ENCODE results near the gene CES2.
A peak's percentile ranks its signal among the peaks of the same experiment; 100 is the strongest.
"Not testable (repeated sequence)": the region's sequence is repeated elsewhere in the genome, so short reads cannot be mapped to it uniquely, and the experiment has no call there.

Gene CES2

DNA sequence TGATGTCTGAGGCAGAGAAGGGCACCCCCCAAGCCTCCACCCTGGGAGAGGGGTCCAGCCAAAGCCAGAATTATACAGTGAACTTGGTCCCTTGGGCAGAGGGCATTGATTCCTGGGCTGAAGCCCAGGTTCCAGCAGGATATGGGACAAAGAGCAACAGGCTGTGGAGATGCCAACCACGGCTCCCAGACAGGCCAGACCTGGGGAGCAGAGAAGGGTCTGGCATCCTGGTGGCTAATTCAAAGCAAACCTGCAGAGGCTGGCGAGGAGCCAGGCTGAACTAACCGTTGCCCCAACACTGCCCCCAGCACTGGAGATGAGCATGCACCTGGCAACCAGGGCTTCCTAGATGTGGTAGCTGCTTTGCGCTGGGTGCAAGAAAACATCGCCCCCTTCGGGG is 28.7 kb downstream of the CES2 start:
- Histone ChIP-seq H4K20me1 (no peaks in the 10 kb centered on the region), H3K27ac (no peak overlapping the region), H3K9me3 (replicated peaks in 1 of 11) (no peaks in the 10 kb centered on the region), H3K27me3 (no peaks in the 10 kb centered on the region; a peak in 1 of 22 replicates), H3K4me1 (peaks cover 31 to 48% (median 41%) of the 10 kb centered on the region in 10 experiments), H3K36me3 (no peaks in the 10 kb centered on the region), H3K4me2 (peak overlapping the region in 1 of 11 experiments; percentile 82; a peak in 1 of 22 replicates), H3K9ac (no peak overlapping the region), H3K4me3 (no peak overlapping the region)
- TF ChIP-seq Cebpa-rat (IDR thresholded peaks at IDR 0.05) = no peak

DNA sequence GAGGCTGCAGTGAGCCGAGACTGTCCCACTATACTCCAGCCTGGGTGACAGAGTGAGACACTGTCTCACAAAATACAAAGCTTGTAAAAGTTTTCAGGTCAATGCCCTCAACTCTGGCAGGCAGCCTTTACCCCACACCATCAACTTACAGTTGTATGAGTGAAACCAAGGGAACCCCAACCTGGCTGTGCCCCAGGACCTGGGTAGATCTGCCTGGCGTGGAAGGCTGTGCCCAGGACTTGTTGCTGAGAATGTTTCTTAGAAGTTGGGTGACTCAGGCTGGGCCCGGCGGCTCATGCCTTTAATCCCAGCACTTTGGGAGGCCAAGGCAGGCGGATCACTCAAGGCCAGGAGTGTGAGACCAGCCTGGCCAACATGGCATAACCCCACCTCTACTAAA is 33.5 kb downstream of the CES2 start:
- no peak overlapping the region for H3K9ac ChIP-seq
- H3K36me3 ChIP-seq = no peaks in the 10 kb centered on the region
- no peak for TF ChIP-seq Cebpa-rat (IDR thresholded peaks at IDR 0.05)
- H3K4me2 ChIP-seq = no peak overlapping the region
- no peaks in the 10 kb centered on the region; a peak in 1 of 22 replicates for H3K27me3 ChIP-seq
- no peak overlapping the region for H3K4me3 ChIP-seq
- H4K20me1 ChIP-seq = no peaks in the 10 kb centered on the region
- no peaks in the 10 kb centered on the region for H3K9me3 ChIP-seq (replicated peaks in 1 of 11)
- H3K4me1 ChIP-seq = peaks cover 0 to under 1% (median 0%) of the 10 kb centered on the region in 10 experiments; a peak in 1 of 20 replicates
- H3K27ac ChIP-seq = no peak overlapping the region

DNA sequence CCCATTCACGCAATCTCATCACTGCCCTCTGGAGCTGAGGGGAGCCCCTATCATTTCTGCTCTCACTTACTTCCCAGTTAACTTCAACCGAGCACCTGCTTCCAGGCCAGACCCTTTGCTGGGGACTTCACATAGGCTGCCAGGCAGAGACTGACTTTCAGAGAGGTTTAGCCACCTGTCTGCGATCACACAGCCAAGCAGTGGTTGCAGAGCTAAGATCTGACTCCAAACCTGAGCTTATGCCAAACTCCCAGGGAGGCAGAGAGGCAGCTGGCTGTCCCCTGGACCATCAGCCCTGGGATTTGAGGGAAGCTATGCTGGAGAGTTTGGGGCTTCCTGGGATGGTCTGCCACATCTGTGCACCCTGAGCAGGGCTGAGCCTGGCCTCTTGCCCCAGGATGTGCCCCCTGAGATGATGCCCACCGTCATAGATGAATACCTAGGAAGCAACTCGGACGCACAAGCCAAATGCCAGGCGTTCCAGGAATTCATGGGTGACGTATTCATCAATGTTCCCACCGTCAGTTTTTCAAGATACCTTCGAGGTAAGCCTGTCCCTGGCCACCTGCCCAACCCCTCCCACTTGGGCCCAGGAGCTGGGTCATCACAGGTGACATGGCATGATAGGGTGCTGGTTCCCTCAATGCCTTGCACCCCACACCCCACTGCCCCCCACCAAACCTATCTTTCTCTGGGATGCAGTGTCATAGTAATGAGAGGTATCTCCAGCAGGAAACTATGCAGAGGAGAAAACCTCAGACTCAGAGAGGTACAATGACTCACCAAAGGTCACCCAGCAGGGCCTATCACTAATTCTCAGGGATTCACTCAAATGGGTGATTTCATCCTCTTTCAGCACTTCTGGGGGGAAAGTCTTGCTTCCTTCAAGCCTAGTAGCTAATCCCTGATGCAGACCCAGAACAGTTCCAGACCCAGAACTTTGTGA is 35.7 kb downstream of the CES2 start:
- no peak for TF ChIP-seq Cebpa-rat (IDR thresholded peaks at IDR 0.05)
- Histone ChIP-seq H3K27me3 (no peaks in the 10 kb centered on the region), H3K9ac (no peak overlapping the region), H3K9me3 (replicated peaks in 1 of 11) (no peaks in the 10 kb centered on the region), H3K27ac (no peak overlapping the region), H3K4me3 (no peak overlapping the region), H3K36me3 (no peaks in the 10 kb centered on the region), H3K4me1 (peaks cover 0 to 9% (median 6%) of the 10 kb centered on the region in 10 experiments; a peak in 7 of 20 replicates), H4K20me1 (no peaks in the 10 kb centered on the region), H3K4me2 (no peak overlapping the region)

DNA sequence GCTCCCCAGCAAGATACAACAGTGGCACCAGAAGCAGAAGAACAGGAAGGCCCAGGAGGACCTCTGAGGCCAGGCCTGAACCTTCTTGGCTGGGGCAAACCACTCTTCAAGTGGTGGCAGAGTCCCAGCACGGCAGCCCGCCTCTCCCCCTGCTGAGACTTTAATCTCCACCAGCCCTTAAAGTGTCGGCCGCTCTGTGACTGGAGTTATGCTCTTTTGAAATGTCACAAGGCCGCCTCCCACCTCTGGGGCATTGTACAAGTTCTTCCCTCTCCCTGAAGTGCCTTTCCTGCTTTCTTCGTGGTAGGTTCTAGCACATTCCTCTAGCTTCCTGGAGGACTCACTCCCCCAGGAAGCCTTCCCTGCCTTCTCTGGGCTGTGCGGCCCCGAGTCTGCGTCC is 37.7 kb downstream of the CES2 start:
- no peak overlapping the region for H3K4me3 ChIP-seq
- H3K4me1 ChIP-seq = peaks cover 16 to 26% (median 24%) of the 10 kb centered on the region in 10 experiments
- no peaks in the 10 kb centered on the region for H3K9me3 ChIP-seq (replicated peaks in 1 of 11)
- TF ChIP-seq Cebpa-rat (IDR thresholded peaks at IDR 0.05) = no peak
- no peak overlapping the region for H3K27ac ChIP-seq
- no peak overlapping the region; a peak in 1 of 22 replicates for H3K9ac ChIP-seq
- no peaks in the 10 kb centered on the region for H4K20me1 ChIP-seq
- no peak overlapping the region for H3K4me2 ChIP-seq
- no peaks in the 10 kb centered on the region for H3K36me3 ChIP-seq
- H3K27me3 ChIP-seq = no peaks in the 10 kb centered on the region

DNA sequence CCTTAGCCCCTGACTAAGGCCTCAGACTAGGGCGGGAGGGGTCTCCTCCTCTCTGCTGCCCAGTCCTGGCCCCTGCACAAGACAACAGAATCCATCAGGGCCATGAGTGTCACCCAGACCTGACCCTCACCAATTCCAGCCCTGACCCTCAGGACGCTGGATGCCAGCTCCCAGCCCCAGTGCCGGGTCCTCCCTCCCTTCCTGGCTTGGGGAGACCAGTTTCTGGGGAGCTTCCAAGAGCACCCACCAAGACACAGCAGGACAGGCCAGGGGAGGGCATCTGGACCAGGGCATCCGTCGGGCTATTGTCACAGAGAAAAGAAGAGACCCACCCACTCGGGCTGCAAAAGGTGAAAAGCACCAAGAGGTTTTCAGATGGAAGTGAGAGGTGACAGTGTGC is 38.4 kb downstream of the CES2 start:
- no peaks in the 10 kb centered on the region for H3K9me3 ChIP-seq (replicated peaks in 1 of 11)
- no peak overlapping the region for H3K9ac ChIP-seq
- no peaks in the 10 kb centered on the region for H3K36me3 ChIP-seq
- H3K27me3 ChIP-seq = no peaks in the 10 kb centered on the region
- TF ChIP-seq Cebpa-rat (IDR thresholded peaks at IDR 0.05) = no peak
- no peak overlapping the region for H3K4me2 ChIP-seq
- H3K27ac ChIP-seq = no peak overlapping the region
- no peaks in the 10 kb centered on the region for H4K20me1 ChIP-seq
- no peak overlapping the region for H3K4me3 ChIP-seq
- peaks cover 23 to 34% (median 30%) of the 10 kb centered on the region in 10 experiments for H3K4me1 ChIP-seq

DNA sequence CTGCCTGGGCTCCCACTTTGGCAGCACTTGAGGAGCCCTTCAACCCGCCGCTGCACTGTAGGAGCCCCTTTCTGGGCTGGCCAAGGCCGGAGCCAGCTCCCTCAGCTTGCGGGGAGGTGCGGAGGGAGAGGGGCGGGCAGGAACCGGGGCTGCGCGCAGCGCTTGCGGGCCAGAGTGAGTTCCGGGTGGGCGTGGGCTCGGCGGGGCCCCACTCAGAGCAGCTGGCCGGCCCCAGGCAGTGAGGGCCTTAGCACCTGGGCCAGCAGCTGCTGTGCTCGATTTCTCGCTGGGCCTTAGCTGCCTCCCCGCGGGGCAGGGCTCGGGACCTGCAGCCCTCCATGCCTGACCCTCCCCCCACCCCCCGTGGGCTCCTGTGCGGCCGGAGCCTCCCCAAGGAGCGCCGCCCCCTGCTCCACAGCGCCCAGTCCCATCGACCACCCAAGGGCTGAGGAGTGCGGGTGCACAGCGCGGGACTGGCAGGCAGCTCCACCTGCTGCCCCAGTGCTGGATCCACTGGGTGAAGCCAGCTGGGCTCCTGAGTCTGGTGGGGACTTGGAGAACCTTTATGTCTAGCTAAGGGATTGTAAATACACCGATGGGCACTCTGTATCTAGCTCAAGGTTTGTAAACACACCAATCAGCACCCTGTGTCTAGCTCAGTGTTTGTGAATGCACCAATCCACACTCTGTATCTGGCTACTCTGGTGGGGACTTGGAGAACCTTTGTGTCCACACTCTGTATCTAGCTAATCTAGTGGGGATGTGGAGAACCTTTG is 39.0 kb downstream of the CES2 start:
- not testable (repeated sequence) for H3K27me3 ChIP-seq; H3K9me3 ChIP-seq (replicated peaks in 1 of 11); H3K27ac ChIP-seq; H4K20me1 ChIP-seq; H3K9ac ChIP-seq; H3K36me3 ChIP-seq; H3K4me3 ChIP-seq
- 0 out of 22 replicates have a peak overlapping the region, but pooled peaks of 1 of the 11 experiments have one; percentile 11 for H3K4me2 ChIP-seq
- peaks cover 29 to 40% (median 36%) of the 10 kb centered on the region in 10 experiments for H3K4me1 ChIP-seq

DNA sequence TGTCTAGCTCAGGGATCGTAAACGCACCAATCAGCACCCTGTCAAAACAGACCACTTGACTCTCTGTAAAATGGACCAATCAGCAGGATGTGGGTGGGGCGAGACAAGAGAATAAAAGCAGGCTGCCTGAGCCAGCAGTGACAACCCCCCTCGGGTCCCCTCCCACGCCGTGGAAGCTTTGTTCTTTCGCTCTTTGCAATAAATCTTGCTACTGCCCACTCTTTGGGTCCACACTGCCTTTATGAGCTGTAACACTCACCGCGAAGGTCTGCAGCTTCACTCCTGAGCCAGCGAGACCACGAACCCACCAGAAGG is 39.6 kb downstream of the CES2 start:
- H3K36me3 ChIP-seq, H3K4me3 ChIP-seq: not testable (repeated sequence)

DNA sequence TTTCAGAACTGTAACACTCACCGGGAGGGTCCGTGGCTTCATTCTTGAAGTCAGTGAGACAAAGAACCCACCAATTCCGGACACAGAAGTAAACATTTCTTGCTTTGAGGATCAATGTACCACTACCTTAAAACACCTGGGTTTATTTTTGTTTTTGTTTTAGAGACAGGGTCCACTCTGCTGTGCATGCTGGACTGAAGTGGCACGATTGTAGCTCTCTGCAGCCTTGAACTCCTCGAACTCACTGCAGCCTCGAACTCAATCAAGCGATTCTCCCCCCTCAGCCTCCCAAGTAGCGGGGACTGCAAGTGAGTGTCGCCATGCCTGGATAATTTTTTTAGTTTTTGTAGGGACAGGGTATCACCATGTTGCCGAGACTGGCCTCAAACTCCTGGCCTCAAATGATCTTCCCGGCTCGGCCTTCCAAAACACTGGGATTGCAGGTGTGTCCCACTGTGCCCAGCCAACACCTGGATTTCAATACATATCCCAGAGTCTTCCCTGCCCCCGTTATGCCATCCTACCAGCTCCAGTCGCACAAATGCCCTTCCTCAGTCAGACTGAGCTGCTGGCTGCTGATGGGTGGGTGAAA is 40.1 kb downstream of the CES2 start:
- H3K4me3 ChIP-seq = no peak overlapping the region
- peaks cover 29 to 40% (median 39%) of the 10 kb centered on the region in 10 experiments for H3K4me1 ChIP-seq
- no peaks in the 10 kb centered on the region for H3K27me3 ChIP-seq
- no peaks in the 10 kb centered on the region for H3K36me3 ChIP-seq
- H4K20me1 ChIP-seq = 0 out of 22 replicates have a peak, but pooled peaks cover 0 to 7% (median 0%) of the 10 kb centered on the region in 11 experiments
- peak overlapping the region in 4 of 11 experiments; percentile 11 to 67 (median 15); a peak in 2 of 22 replicates for H3K4me2 ChIP-seq
- no peak for TF ChIP-seq Cebpa-rat (IDR thresholded peaks at IDR 0.05)
- no peak overlapping the region for H3K27ac ChIP-seq
- H3K9me3 ChIP-seq (replicated peaks in 1 of 11) = no peaks in the 10 kb centered on the region
- no peak overlapping the region for H3K9ac ChIP-seq

More for the DNA sequence above, 39.6 kb downstream of the CES2 start:
- H3K9me3 ChIP-seq (replicated peaks in 1 of 11); H3K9ac ChIP-seq; H3K27me3 ChIP-seq; H3K27ac ChIP-seq; H4K20me1 ChIP-seq: not testable (repeated sequence)
- Histone ChIP-seq H3K4me2 (peak overlapping the region in 2 of 11 experiments; percentile 11 to 18; a peak in 1 of 22 replicates), H3K4me1 (peaks cover 29 to 40% (median 39%) of the 10 kb centered on the region in 10 experiments)

DNA sequence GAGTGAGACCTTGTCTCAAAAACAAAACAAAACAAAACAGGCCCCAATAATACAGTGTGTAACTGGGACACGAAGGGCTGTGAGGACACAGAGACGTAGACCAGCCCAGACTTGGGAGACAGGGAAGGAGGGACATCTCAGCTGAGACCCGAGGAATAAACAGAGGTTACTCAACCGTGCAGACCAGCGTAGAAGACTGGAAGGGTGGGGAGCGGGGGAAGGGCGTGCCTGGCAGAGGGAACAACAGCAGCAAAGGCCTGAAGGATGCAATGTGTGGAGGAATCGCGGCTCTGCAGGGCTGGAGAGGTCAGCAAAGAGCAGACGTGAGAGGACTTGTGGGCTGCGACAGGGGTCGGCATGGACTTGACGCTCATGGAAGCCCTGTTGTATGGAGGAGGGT is 41.4 kb downstream of the CES2 start:
- no peaks in the 10 kb centered on the region for H3K9me3 ChIP-seq (replicated peaks in 1 of 11)
- peaks cover 29 to 40% (median 39%) of the 10 kb centered on the region in 10 experiments for H3K4me1 ChIP-seq
- no peak overlapping the region for H3K4me3 ChIP-seq
- H3K4me2 ChIP-seq = peak overlapping the region; percentile 48 to 80 (median 61); a peak in 21 of 22 replicates
- no peak overlapping the region; a peak in 1 of 22 replicates for H3K9ac ChIP-seq
- H3K27ac ChIP-seq = no peak overlapping the region
- no peaks in the 10 kb centered on the region for H3K27me3 ChIP-seq
- TF ChIP-seq Cebpa-rat (IDR thresholded peaks at IDR 0.05) = no peak
- H3K36me3 ChIP-seq = no peaks in the 10 kb centered on the region
- H4K20me1 ChIP-seq = 0 out of 22 replicates have a peak, but pooled peaks cover 0 to 7% (median 0%) of the 10 kb centered on the region in 11 experiments
